ENCODE data around the gene SMIM44.
"Not testable (repeated sequence)": the region's sequence is repeated elsewhere in the genome, so short reads cannot be mapped to it uniquely, and the experiment has no call there.

Gene SMIM44

GRCh38 chr19:3483226-3483628, at the start of gene SMIM44:
TSS of gene SMIM44 (minus strand) at chr19:3483441. CDS start at chr19:3483403, 38 bp downstream.
- FAIRE-seq, result no peak
- no peak for DNase-seq (ENCODE audit: insufficient read length, low spot score)
- no peak for TF ChIP-seq POLR2A (IDR thresholded peaks at IDR 0.05; ENCODE audit: low read depth, low read length)

GRCh38 chr19:3533033-3533432, 49.8 kb upstream of the SMIM44 start:
- TF ChIP-seq POLR2A (IDR thresholded peaks at IDR 0.05; ENCODE audit: low read depth, low read length), result no peak
- DNase-seq (ENCODE audit: insufficient read length, low spot score), result no peak
- no peak for FAIRE-seq

GRCh38 chr19:3532154-3532786, 49.0 kb upstream of the SMIM44 start:
- DNase-seq (ENCODE audit: insufficient read length, low spot score) (no peak), FAIRE-seq (no peak)
- TF ChIP-seq POLR2A (IDR thresholded peaks at IDR 0.05; ENCODE audit: low read depth, low read length), result no peak

- DNase-seq (ENCODE audit: insufficient read length, low spot score) (no peak), FAIRE-seq (no peak)
- TF ChIP-seq POLR2A (IDR thresholded peaks at IDR 0.05; ENCODE audit: low read depth, low read length), result no peak
Measured at GRCh38 chr19:3531716-3532115, 48.5 kb upstream of the SMIM44 start.

GRCh38 chr19:3530389-3530788, 47.1 kb upstream of the SMIM44 start:
- no peak for DNase-seq (ENCODE audit: insufficient read length, low spot score)
- FAIRE-seq, result no peak

GRCh38 chr19:3529299-3529698, 46.1 kb upstream of the SMIM44 start:
- DNase-seq (ENCODE audit: insufficient read length, low spot score); FAIRE-seq: not testable (repeated sequence)

More at GRCh38 chr19:3530389-3530788, 47.1 kb upstream of the SMIM44 start:
- no peak for TF ChIP-seq POLR2A (IDR thresholded peaks at IDR 0.05; ENCODE audit: low read depth, low read length)

GRCh38 chr19:3528539-3529211, 45.4 kb upstream of the SMIM44 start:
- DNase-seq (ENCODE audit: insufficient read length, low spot score), result no peak

GRCh38 chr19:3528080-3528479, 44.8 kb upstream of the SMIM44 start:
- DNase-seq (ENCODE audit: insufficient read length, low spot score), result no peak
- TF ChIP-seq POLR2A (IDR thresholded peaks at IDR 0.05; ENCODE audit: low read depth, low read length), result no peak
- FAIRE-seq, result no peak

More at GRCh38 chr19:3528539-3529211, 45.4 kb upstream of the SMIM44 start:
- FAIRE-seq, result no peak
- TF ChIP-seq POLR2A (IDR thresholded peaks at IDR 0.05; ENCODE audit: low read depth, low read length), result no peak

- no peak for FAIRE-seq
- DNase-seq (ENCODE audit: insufficient read length, low spot score), result no peak
- TF ChIP-seq POLR2A (IDR thresholded peaks at IDR 0.05; ENCODE audit: low read depth, low read length), result no peak
Measured at GRCh38 chr19:3527238-3527910, 44.1 kb upstream of the SMIM44 start.

GRCh38 chr19:3526507-3527237, 43.4 kb upstream of the SMIM44 start:
- TF ChIP-seq POLR2A (IDR thresholded peaks at IDR 0.05; ENCODE audit: low read depth, low read length), result no peak
- no peak for DNase-seq (ENCODE audit: insufficient read length, low spot score)
- no peak for FAIRE-seq

- TF ChIP-seq POLR2A (IDR thresholded peaks at IDR 0.05; ENCODE audit: low read depth, low read length), result no peak
- FAIRE-seq (no peak), DNase-seq (ENCODE audit: insufficient read length, low spot score) (no peak)
Measured at GRCh38 chr19:3524904-3525451, 41.7 kb upstream of the SMIM44 start.

GRCh38 chr19:3524078-3524842, 41.0 kb upstream of the SMIM44 start:
- no peak for FAIRE-seq
- DNase-seq (ENCODE audit: insufficient read length, low spot score), result no peak
- no peak for TF ChIP-seq POLR2A (IDR thresholded peaks at IDR 0.05; ENCODE audit: low read depth, low read length)

Data from H54 (cell line).